MG63 (cell line): ENCODE data around the gene UBTD2. TPM values are rescaled to one million over a fixed set of nuclear protein-coding genes. Genes with fewer than 3 reads are reported as not detected.

Experiments used
- DNase-seq: peaks from one replicate; pipeline ENCODE4 v3.0.0-alpha.2; 2020
- H3K27me3 ChIP-seq: fragments of 250-450 bp; sonication (Bioruptor Pico); 2 replicates; pipeline ENCODE4 v1.5.1; 2020; ENCODE audit warnings: mild to moderate bottlenecking, moderate library complexity
- H3K36me3 ChIP-seq: fragments of 250-450 bp; sonication (Bioruptor Pico); 2 replicates; pipeline ENCODE4 v1.5.1; 2020; ENCODE audit warnings: mild to moderate bottlenecking, moderate library complexity
- H3K4me3 ChIP-seq: fragments of 250-450 bp; sonication (Bioruptor Pico); 2 replicates; pipeline ENCODE4 v1.5.1; 2020; ENCODE audit warnings: mild to moderate bottlenecking, moderate library complexity
- H3K9me3 ChIP-seq: fragments of 250-450 bp; sonication (Bioruptor Pico); 2 replicates; pipeline ENCODE4 v1.5.1; 2020; ENCODE audit warnings: mild to moderate bottlenecking, moderate library complexity
- total RNA-seq: library from RNA; depleted of rRNA; stranded (reverse); fragments of >200 nt; shearing (Covaris generic); gene quantifications from 2 replicates; pipeline ENCODE4 v1.2.3, GENCODE V29; 2014; ENCODE audit warnings: low replicate concordance

The UBTD2 gene
- total RNA-seq, 1 experiment from 2014 or later = 28.8 TPM

GRCh38 chr5:172189693-172190296 is 93.8 kb downstream of the UBTD2 start:
- Histone ChIP-seq H3K4me3 (no peak overlapping the region), H3K9me3 (no peaks in the 10 kb centered on the region), H3K36me3 (no peaks in the 10 kb centered on the region), H3K27me3 (no peaks in the 10 kb centered on the region)
- no peak for DNase-seq

- H3K4me3 ChIP-seq = peak overlapping the region; percentile 91
- no peak for DNase-seq
- no peaks in the 10 kb centered on the region for H3K9me3 ChIP-seq
- H3K27me3 ChIP-seq = no peaks in the 10 kb centered on the region
- H3K36me3 ChIP-seq = no peaks in the 10 kb centered on the region
Observed at GRCh38 chr5:172188893-172189692, 94.5 kb downstream of the UBTD2 start.

GRCh38 chr5:172188033-172188892 is 95.3 kb downstream of the UBTD2 start, which contains the start of gene STK10:
Gene STK10 (minus strand): TSS chr5:172188224. CDS start chr5:172188042, 182 bp downstream.
- Histone ChIP-seq H3K36me3 (no peaks in the 10 kb centered on the region), H3K4me3 (peak within 1 kb of the TSS; percentile 91), H3K27me3 (no peaks in the 10 kb centered on the region), H3K9me3 (no peaks in the 10 kb centered on the region)
- DNase-seq = peak; percentile 96

GRCh38 chr5:172187118-172188032 is 96.2 kb downstream of the UBTD2 start:
- Histone ChIP-seq H3K4me3 (peak overlapping the region; percentile 91), H3K36me3 (no peaks in the 10 kb centered on the region), H3K27me3 (no peaks in the 10 kb centered on the region), H3K9me3 (no peaks in the 10 kb centered on the region)
- DNase-seq = peak; percentile 85

GRCh38 chr5:172186114-172186695 is 97.4 kb downstream of the UBTD2 start:
- Histone ChIP-seq H3K9me3 (peaks cover 6% of the 10 kb centered on the region; the same call in 1 of the 2 replicates), H3K4me3 (no peak overlapping the region), H3K27me3 (no peaks in the 10 kb centered on the region), H3K36me3 (peaks cover 7% of the 10 kb centered on the region; the same call in 1 of the 2 replicates)
- DNase-seq = no peak

- peaks cover 6% of the 10 kb centered on the region; the same call in 1 of the 2 replicates for H3K9me3 ChIP-seq
- no peak for DNase-seq
- peaks cover 9% of the 10 kb centered on the region; the same call in 1 of the 2 replicates for H3K36me3 ChIP-seq
- no peaks in the 10 kb centered on the region for H3K27me3 ChIP-seq
- H3K4me3 ChIP-seq = no peak overlapping the region
Observed at GRCh38 chr5:172185096-172185461, 98.5 kb downstream of the UBTD2 start.

- Histone ChIP-seq H3K36me3 (peaks cover 9% of the 10 kb centered on the region; the same call in 1 of the 2 replicates), H3K4me3 (no peak overlapping the region), H3K9me3 (peaks cover 6% of the 10 kb centered on the region; the same call in 1 of the 2 replicates), H3K27me3 (no peaks in the 10 kb centered on the region)
- DNase-seq = no peak
Observed at GRCh38 chr5:172183881-172184280, 99.7 kb downstream of the UBTD2 start.

GRCh38 chr5:172182291-172182690 is 101.3 kb downstream of the UBTD2 start:
- H3K4me3 ChIP-seq = no peak overlapping the region
- peaks cover 9% of the 10 kb centered on the region; the same call in 1 of the 2 replicates for H3K36me3 ChIP-seq
- H3K27me3 ChIP-seq = no peaks in the 10 kb centered on the region

GRCh38 chr5:172180936-172181335 is 102.6 kb downstream of the UBTD2 start:
- H3K4me3 ChIP-seq = no peak overlapping the region
- H3K36me3 ChIP-seq = peaks cover 9% of the 10 kb centered on the region; the same call in 1 of the 2 replicates
- H3K27me3 ChIP-seq = no peaks in the 10 kb centered on the region
- DNase-seq = no peak
- peaks cover 6% of the 10 kb centered on the region; the same call in 1 of the 2 replicates for H3K9me3 ChIP-seq

More at GRCh38 chr5:172182291-172182690, 101.3 kb downstream of the UBTD2 start:
- DNase-seq = no peak
- peaks cover 6% of the 10 kb centered on the region; the same call in 1 of the 2 replicates for H3K9me3 ChIP-seq

GRCh38 chr5:172178991-172179989 is 104.3 kb downstream of the UBTD2 start:
- no peak overlapping the region for H3K4me3 ChIP-seq
- H3K36me3 ChIP-seq = peaks cover 9% of the 10 kb centered on the region; the same call in 1 of the 2 replicates
- no peak for DNase-seq
- no peaks in the 10 kb centered on the region for H3K27me3 ChIP-seq
- H3K9me3 ChIP-seq = peaks cover 6% of the 10 kb centered on the region; the same call in 1 of the 2 replicates

GRCh38 chr5:172178301-172178987 is 105.1 kb downstream of the UBTD2 start:
- peaks cover 6% of the 10 kb centered on the region; the same call in 1 of the 2 replicates for H3K9me3 ChIP-seq
- H3K4me3 ChIP-seq = no peak overlapping the region
- no peaks in the 10 kb centered on the region for H3K27me3 ChIP-seq
- DNase-seq = no peak
- H3K36me3 ChIP-seq = peaks cover 9% of the 10 kb centered on the region; the same call in 1 of the 2 replicates

GRCh38 chr5:172177176-172177575 is 106.4 kb downstream of the UBTD2 start:
- Histone ChIP-seq H3K36me3 (peaks cover 9% of the 10 kb centered on the region; the same call in 1 of the 2 replicates), H3K9me3 (peaks cover 6% of the 10 kb centered on the region; the same call in 1 of the 2 replicates), H3K27me3 (no peaks in the 10 kb centered on the region), H3K4me3 (no peak overlapping the region)
- no peak for DNase-seq

- H3K27me3 ChIP-seq = no peaks in the 10 kb centered on the region
- DNase-seq = no peak
- no peaks in the 10 kb centered on the region for H3K9me3 ChIP-seq
- H3K36me3 ChIP-seq = no peaks in the 10 kb centered on the region
- H3K4me3 ChIP-seq = no peak overlapping the region
Observed at GRCh38 chr5:172175263-172175719, 108.3 kb downstream of the UBTD2 start.
